K562 (cell line): ENCODE measurements around the gene NONO. TPM values are rescaled to one million over a fixed set of nuclear protein-coding genes. Genes with fewer than 3 reads are reported as not detected.
"Not testable (repeated sequence)": the region's sequence is repeated elsewhere in the genome, so short reads cannot be mapped to it uniquely, and the experiment has no call there.

ENCODE experiments used
- ATAC-seq: fragments of 200-7000 bp; cut with Tn5 transposase; 3 replicates; pipeline ENCODE4 v1.9.1; 2020; ENCODE audit warnings: moderate library complexity
- BruUV-seq: library from RNA; stranded (reverse); fragments of 400-500 nt; replicated peaks from 2 replicates; lab custom pipeline; 2021; lab: Mats Ljungman, UMichigan
- CTCF ChIA-PET: fragments of 300-600 bp; formaldehyde crosslinking; extraction: SDS; loops from one replicate; lab custom pipeline; 2021; ENCODE audit warnings: low intra/inter-chr PET ratio; lab: Yijun Ruan, JAX
- POLR2A ChIA-PET: fragments of 300-600, 350-650 bp; sonication (Branson Sonifier 250); formaldehyde crosslinking; extraction: SDS; loops from one replicate; lab custom pipeline; 2021; ENCODE audit warnings: antibody characterized with exemption, inconsistent platforms; lab: Yijun Ruan, JAX
- DNase-seq, 4 experiments: peaks; one replicate each; pipeline versions ENCODE4 v3.0.0 to v3.0.0-alpha.2; 2011 to 2018; ENCODE audit warnings: low spot score in 3 of 4, mixed read lengths in 3 of 4; ENCODE audit errors: extremely low read depth in 1 of 4
- FAIRE-seq: peaks from 2 replicates; lab custom pipeline; 2011; peaks lifted over from hg19 to GRCh38; lab: Jason Lieb, UNC
- H2AFZ ChIP-seq: 2 replicates; pipeline ENCODE4 v1.6.0; 2011; ENCODE audit warnings: low read depth, low read length, control low read depth, inconsistent platforms
- H3K27ac ChIP-seq: fragments of 200-600 bp; 3 replicates; pipeline ENCODE4 v1.8.0; 2011; ENCODE audit warnings: low read depth, mild to moderate bottlenecking, control low read depth, inconsistent platforms, low read length, moderate library complexity, mixed read lengths; ENCODE audit errors: extremely low read depth
- H3K27me3 ChIP-seq, 2 experiments: fragments of 300-600 bp in 1 of 2; 2 replicates in 1 of 2; 3 replicates in 1 of 2; pipeline versions ENCODE4 v1.6.0 to v1.8.0; 2011; ENCODE audit warnings: inconsistent platforms in 2 of 2, low read length in 2 of 2, mild to moderate bottlenecking in 1 of 2, mixed read lengths in 1 of 2, moderate library complexity in 1 of 2; ENCODE audit not compliant: control insufficient read depth in 2 of 2, insufficient read depth in 2 of 2
- H3K36me3 ChIP-seq: fragments of 300-600 bp; 3 replicates; pipeline ENCODE4 v1.8.0; 2011; ENCODE audit warnings: mild to moderate bottlenecking, low read length, inconsistent platforms; ENCODE audit not compliant: control insufficient read depth, insufficient read depth
- H3K4me1 ChIP-seq, 2 experiments: fragments of 200-600 bp in 1 of 2; replicated peaks in 1 of 2; 2 replicates in 1 of 2; 3 replicates in 1 of 2; pipeline versions ENCODE4 v1.5.1 to v1.8.0; 2011; ENCODE audit warnings: inconsistent platforms in 2 of 2, low read length in 2 of 2, mild to moderate bottlenecking in 1 of 2, mixed read lengths in 1 of 2, moderate library complexity in 1 of 2; ENCODE audit not compliant: control insufficient read depth in 2 of 2, insufficient read depth in 2 of 2
- H3K4me2 ChIP-seq: 2 replicates; pipeline ENCODE4 v1.6.1; 2011; ENCODE audit warnings: low read length, control low read depth, inconsistent platforms, mixed read lengths; ENCODE audit not compliant: insufficient read depth
- H3K4me3 ChIP-seq: fragments of 200-600 bp; sonication (generic), shearing (Covaris generic); 2 replicates; pipeline ENCODE4 v1.5.1; 2016; ENCODE audit warnings: control low read depth, inconsistent platforms
- H3K79me2 ChIP-seq: fragments of 200-600 bp; 3 replicates; pipeline ENCODE4 v1.8.0; 2011; ENCODE audit warnings: low read length, inconsistent platforms; ENCODE audit not compliant: control insufficient read depth, insufficient read depth
- H3K9ac ChIP-seq, 2 experiments: 2 replicates each; pipeline versions ENCODE4 v1.6.0 to v1.6.1; 2011; ENCODE audit warnings: low read depth in 2 of 2, low read length in 2 of 2, control low read depth in 1 of 2, inconsistent platforms in 1 of 2, mild to moderate bottlenecking in 1 of 2, mixed read lengths in 1 of 2; ENCODE audit not compliant: insufficient read depth in 1 of 2
- H3K9me1 ChIP-seq: one replicate; pipeline ENCODE4 v1.6.0; 2011; ENCODE audit warnings: inconsistent platforms, mild to moderate bottlenecking, low read length, moderate library complexity; ENCODE audit not compliant: control insufficient read depth, insufficient read depth
- H3K9me3 ChIP-seq: replicated peaks from 2 replicates; pipeline ENCODE4 v1.5.1; 2011; ENCODE audit warnings: low read depth, low read length, inconsistent platforms; ENCODE audit not compliant: control insufficient read depth, insufficient read depth
- H4K20me1 ChIP-seq: replicated peaks from 2 replicates; pipeline ENCODE4 v1.6.1; 2011; ENCODE audit warnings: low read length, inconsistent platforms, mixed read lengths; ENCODE audit not compliant: control insufficient read depth, insufficient read depth
- PCBP1 ChIP-seq: fragments of 200-400 bp; formaldehyde crosslinking; IDR thresholded peaks from 2 replicates; pipeline ENCODE4 v1.6.1; 2018; ENCODE audit warnings: mild to moderate bottlenecking, low read depth, low read length; ENCODE audit not compliant: poor library complexity, severe bottlenecking
- SIN3A ChIP-seq, 2 experiments: fragments of 150-350 bp in 1 of 2; IDR thresholded peaks; 2 replicates each; pipeline ENCODE4 v1.6.1; 2011 to 2016; ENCODE audit warnings: borderline replicate concordance in 2 of 2, low read depth in 2 of 2, low read length in 2 of 2, mild to moderate bottlenecking in 2 of 2, moderate library complexity in 2 of 2; ENCODE audit not compliant: control insufficient read depth in 1 of 2
- ZFP30 ChIP-seq: fragments of 250-450 bp; sonication (Bioruptor Pico); IDR thresholded peaks from 2 replicates; pipeline ENCODE4 v1.8.0; 2022; ENCODE audit warnings: moderate library complexity, mild to moderate bottlenecking, inconsistent platforms, borderline replicate concordance
- ZFP91 ChIP-seq: sonication (generic); formaldehyde crosslinking; IDR thresholded peaks from 2 replicates; pipeline ENCODE4 v1.8.0; 2022; ENCODE audit warnings: mild to moderate bottlenecking, missing genetic modification reagents
- WGBS: fragments of 100-300 bp; shearing (Covaris generic); methylation state at CpG from one replicate; pipeline ENCODE4 v1.1.6; 2016; ENCODE audit warnings: low coverage, mixed read lengths; ENCODE audit not compliant: insufficient coverage; ENCODE audit errors: missing lambda C conversion rate; 5-methylcytosine and 5-hydroxymethylcytosine counted together
- in situ Hi-C: fragments of 300-500 bp; cut with MboI; formaldehyde crosslinking; loops from 4 replicates; pipeline ENCODE4 v1.15.0; 2018; ENCODE audit warnings: inconsistent platforms, mixed read lengths
- intact Hi-C: fragments of 100-400 bp; cut with micrococcal nuclease; formaldehyde crosslinking; loops from 2 replicates; pipeline ENCODE4 v1.14.2; 2022
- polyA plus RNA-seq, 8 experiments: library from polyadenylated mRNA; depleted of rRNA in 4 of 8; stranded (reverse) in 5 of 8; unstranded in 3 of 8; fragments of >200 nt; fragmentation: Nextera tagmentation in 2 of 8; fragmentation: Illumina TruSeq in 1 of 8; extraction: Ambion mirVana in 2 of 8; extraction: Trizol in 1 of 8; gene quantifications; 2 replicates each; pipeline versions ENCODE4 v1.2.1 to v1.2.3, GENCODE V29; 2011 to 2014; ENCODE audit warnings: inconsistent platforms in 1 of 8, missing spikeins in 1 of 8
- total RNA-seq, 7 experiments: library from RNA; depleted of rRNA in 6 of 7; stranded (reverse); fragments of >200 nt in 6 of 7; fragmentation: Illumina TruSeq in 2 of 7; extraction: Trizol in 2 of 7; gene quantifications; 2 replicates each; pipeline versions ENCODE4 v1.2.1 to v1.2.3, GENCODE V29; 2011 to 2021; ENCODE audit warnings: low replicate concordance in 1 of 7
- TF ChIP-seq, protein P1 (sequence below): sonication (generic); formaldehyde crosslinking; IDR thresholded peaks from 2 replicates; pipeline ENCODE4 v1.8.1; 2022; ENCODE audit warnings: missing genetic modification reagents
- TF ChIP-seq, protein P2 (sequence below): sonication (generic); formaldehyde crosslinking; IDR thresholded peaks from 2 replicates; pipeline ENCODE4 v1.5.0; 2020; ENCODE audit warnings: missing genetic modification reagents

Gene NONO
- total and polyA plus RNA-seq, 9 of the 15 experiments (the other 6 are each of a cell fraction or from before 2014, with no cell fraction given), result 333 to 651 (median 451) TPM

DNA sequence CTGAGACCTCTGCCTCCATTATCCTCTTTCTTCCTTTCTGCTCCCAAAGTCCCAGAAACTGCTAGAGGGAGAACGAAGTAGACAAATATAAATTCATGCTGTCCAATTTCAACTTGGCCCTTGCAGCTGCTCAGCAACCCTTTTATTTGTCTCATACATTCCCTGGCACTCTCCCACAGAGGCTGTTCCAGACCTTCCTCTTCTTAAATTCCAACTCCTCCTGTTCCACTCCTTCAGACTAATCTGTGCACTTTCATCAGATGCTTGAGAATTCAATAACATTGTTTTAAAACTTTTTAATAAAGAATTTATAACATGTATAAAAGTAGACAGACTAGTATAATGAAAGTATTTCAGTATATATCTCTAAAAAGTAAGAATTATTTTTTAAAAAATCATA, 33.5 kb downstream of the NONO start:
- FAIRE-seq, ATAC-seq, DNase-seq, H3K9me3 ChIP-seq, H3K4me1 ChIP-seq, BruUV-seq, H3K4me3 ChIP-seq, in situ Hi-C loops, H2AFZ ChIP-seq, CTCF ChIA-PET, H3K27me3 ChIP-seq, H3K9ac ChIP-seq, intact Hi-C loops, H3K36me3 ChIP-seq, H3K9me1 ChIP-seq, H3K27ac ChIP-seq, POLR2A ChIA-PET, H4K20me1 ChIP-seq, H3K79me2 ChIP-seq, H3K4me2 ChIP-seq: not testable (repeated sequence)
- WGBS, result no CpG with 5 or more reads among the region's 1 CpG

- FAIRE-seq, result no peak
- POLR2A ChIA-PET, result interaction anchor here (0.9 kb wide), 1 partner anchor 18 kb away, joined by 3 read pairs; no protein-coding TSS in a partner anchor
- WGBS, result no CpG with 5 or more reads among the region's 1 CpG
- H3K4me1 ChIP-seq, result no peaks in the 10 kb centered on the region
- H3K4me2 ChIP-seq, result no peak overlapping the region
- no peaks in the 10 kb centered on the region for H4K20me1 ChIP-seq
- in situ Hi-C loops, result no loop called here
- H2AFZ ChIP-seq, result no peak overlapping the region
- intact Hi-C loops, result no loop called here
- H3K79me2 ChIP-seq, result no peaks in the 10 kb centered on the region
- CTCF ChIA-PET, result no interaction called here
- H3K27me3 ChIP-seq, result no peaks in the 10 kb centered on the region
- H3K36me3 ChIP-seq, result no peaks in the 10 kb centered on the region
- ATAC-seq, result no peak
- no peak overlapping the region for H3K27ac ChIP-seq
- no TSS peak for BruUV-seq
- no peak overlapping the region for H3K9ac ChIP-seq
- H3K9me1 ChIP-seq, result no peaks in the 10 kb centered on the region
- no peaks in the 10 kb centered on the region for H3K9me3 ChIP-seq
- H3K4me3 ChIP-seq, result no peak overlapping the region
- DNase-seq, result no peak
- TF ChIP-seq ZFP91 (CRISPR knock-in tag) (no peak), ZFP30 (no peak), PCBP1 (no peak), SIN3A (IDR thresholded peaks at IDR 0.05; ENCODE audit: borderline replicate concordance in 2 of 2, control insufficient read depth in 1 of 2, low read depth in 2 of 2, low read length in 2 of 2) (no peak)
- TF ChIP-seq, protein P1, sequence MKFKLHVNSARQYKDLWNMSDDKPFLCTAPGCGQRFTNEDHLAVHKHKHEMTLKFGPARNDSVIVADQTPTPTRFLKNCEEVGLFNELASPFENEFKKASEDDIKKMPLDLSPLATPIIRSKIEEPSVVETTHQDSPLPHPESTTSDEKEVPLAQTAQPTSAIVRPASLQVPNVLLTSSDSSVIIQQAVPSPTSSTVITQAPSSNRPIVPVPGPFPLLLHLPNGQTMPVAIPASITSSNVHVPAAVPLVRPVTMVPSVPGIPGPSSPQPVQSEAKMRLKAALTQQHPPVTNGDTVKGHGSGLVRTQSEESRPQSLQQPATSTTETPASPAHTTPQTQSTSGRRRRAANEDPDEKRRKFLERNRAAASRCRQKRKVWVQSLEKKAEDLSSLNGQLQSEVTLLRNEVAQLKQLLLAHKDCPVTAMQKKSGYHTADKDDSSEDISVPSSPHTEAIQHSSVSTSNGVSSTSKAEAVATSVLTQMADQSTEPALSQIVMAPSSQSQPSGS, result no peak
- TF ChIP-seq, protein P2, sequence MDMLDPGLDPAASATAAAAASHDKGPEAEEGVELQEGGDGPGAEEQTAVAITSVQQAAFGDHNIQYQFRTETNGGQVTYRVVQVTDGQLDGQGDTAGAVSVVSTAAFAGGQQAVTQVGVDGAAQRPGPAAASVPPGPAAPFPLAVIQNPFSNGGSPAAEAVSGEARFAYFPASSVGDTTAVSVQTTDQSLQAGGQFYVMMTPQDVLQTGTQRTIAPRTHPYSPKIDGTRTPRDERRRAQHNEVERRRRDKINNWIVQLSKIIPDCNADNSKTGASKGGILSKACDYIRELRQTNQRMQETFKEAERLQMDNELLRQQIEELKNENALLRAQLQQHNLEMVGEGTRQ (CRISPR knock-in tag), result no peak
These were observed 36.7 kb downstream of the NONO start for GRCh38 chrX:71320126-71320525.
